LNCAP (cell line): ENCODE results near the gene MBNL2.

Source experiments
- TF ChIP-seq, protein P1 (sequence below): fragments of 450-650 bp; IDR thresholded peaks from 2 replicates; pipeline ENCODE4 v1.5.1; 2017; ENCODE audit warnings: mild to moderate bottlenecking

Gene MBNL2

DNA sequence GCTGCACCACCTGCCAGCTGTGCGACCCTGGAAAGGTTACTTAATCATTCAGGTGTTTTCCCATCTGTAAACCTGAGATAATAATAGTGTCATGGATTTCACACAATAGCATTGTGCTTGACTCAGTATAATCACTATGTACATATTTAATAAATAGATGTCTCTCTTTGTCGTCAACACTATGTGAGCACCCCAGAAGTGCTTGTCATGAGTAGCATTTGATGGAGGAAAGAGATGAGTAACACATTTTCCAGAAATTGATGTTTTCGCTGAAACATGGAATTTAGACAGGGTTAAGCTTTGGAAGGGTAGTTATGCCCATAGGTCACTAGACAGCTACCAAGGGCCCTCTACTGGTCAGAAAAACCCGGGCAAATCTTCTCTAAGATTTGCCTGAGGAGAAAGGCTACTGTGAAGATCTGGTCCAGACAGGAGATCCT, 9.5 kb upstream of the MBNL2 start:
- TF ChIP-seq, protein P1, sequence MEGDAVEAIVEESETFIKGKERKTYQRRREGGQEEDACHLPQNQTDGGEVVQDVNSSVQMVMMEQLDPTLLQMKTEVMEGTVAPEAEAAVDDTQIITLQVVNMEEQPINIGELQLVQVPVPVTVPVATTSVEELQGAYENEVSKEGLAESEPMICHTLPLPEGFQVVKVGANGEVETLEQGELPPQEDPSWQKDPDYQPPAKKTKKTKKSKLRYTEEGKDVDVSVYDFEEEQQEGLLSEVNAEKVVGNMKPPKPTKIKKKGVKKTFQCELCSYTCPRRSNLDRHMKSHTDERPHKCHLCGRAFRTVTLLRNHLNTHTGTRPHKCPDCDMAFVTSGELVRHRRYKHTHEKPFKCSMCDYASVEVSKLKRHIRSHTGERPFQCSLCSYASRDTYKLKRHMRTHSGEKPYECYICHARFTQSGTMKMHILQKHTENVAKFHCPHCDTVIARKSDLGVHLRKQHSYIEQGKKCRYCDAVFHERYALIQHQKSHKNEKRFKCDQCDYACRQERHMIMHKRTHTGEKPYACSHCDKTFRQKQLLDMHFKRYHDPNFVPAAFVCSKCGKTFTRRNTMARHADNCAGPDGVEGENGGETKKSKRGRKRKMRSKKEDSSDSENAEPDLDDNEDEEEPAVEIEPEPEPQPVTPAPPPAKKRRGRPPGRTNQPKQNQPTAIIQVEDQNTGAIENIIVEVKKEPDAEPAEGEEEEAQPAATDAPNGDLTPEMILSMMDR: peak; percentile 36; the same call in 1 of the 2 replicates

- TF ChIP-seq, protein P1: no peak
Measured at GRCh38 chr13:97214921-97215320, 7.2 kb upstream of the MBNL2 start.

DNA sequence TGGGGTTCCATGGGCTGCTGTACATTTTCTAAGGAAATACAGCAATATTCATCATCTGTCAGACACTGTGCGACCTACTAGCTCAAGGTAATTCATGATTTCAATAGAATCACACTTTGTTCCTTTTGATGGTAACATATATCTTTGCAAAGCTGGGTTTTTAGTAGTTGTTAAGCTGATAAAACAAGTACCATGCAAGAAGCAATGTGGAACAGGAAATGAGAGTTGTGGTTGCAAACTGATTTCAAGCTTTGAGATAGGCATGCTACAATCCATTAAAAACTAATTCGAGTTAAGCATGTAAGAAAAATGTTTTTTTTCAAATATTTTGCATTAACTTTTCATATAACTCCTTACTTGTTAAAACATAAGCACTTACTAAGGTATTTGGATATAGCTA, 6.8 kb upstream of the MBNL2 start:
- TF ChIP-seq, protein P1: no peak

DNA sequence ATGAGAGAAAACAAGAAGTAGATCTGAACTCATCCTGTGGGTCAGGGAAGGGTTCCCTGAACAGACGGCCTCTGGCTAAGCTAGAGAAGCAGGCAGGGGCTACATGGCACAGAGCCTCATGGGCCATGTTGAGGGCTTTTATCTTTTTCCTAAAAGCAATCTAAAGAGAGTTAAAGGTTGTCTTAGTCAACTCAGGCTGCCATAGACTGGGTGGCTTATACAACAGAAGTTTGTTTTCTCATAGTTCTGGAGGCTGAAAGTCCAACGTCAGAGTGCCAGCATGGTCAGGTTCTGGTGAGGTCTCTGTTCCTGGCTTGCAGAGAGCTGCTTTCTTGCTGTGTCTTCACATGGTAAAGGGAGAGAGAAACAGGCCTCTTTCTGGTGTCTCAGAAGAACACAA, 2.9 kb upstream of the MBNL2 start:
- TF ChIP-seq, protein P1: no peak

DNA sequence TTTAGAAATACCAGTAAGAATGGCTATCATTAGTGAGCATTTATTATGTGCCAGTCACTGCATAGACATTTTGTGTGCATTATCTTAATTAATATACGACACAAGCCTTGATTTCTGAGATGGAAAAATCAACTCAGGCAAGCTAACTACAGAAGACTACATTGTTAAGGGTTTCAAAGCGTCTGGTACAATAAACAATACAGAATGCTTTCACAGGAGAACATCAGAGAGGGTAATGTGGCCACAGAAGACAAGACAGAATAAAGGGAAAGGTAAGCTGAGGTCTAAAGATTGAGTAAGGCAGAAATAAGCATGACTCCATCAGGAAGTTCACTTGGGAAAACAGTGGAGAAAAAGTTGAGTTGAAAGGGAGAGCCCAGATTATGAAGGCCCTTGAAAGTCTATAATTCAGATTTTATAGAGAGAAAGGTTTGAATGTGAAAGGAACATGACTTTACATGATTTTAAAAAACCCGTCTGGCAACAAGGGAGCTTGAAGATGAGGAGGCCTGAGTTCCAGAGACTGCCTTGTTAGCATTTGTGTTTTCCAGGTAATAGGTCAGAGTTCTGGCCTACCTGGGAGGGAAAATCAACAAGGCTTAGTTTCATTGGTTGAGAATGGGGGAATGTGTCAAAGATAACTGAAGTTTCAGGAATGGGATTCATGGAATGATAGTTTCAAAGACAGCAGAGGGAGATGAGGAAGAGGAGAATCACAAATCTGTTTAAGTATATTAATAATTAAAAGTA, 1.8 kb upstream of the MBNL2 start:
- TF ChIP-seq, protein P1: no peak

GRCh38 chr13:97221046-97221445, 1.1 kb upstream of the MBNL2 start:
- TF ChIP-seq, protein P1: no peak

- TF ChIP-seq, protein P1: no peak
Measured at GRCh38 chr13:97221466-97221865, 667 bp upstream of the MBNL2 start.
